22Rv1 (cell line): ENCODE results near the gene TUT4.

Source experiments
- ZFX ChIP-seq: fragments of 450-650 bp; IDR thresholded peaks from 2 replicates; pipeline ENCODE4 v1.6.1; 2017; ENCODE audit warnings: antibody characterized with exemption, borderline replicate concordance
- TF ChIP-seq, protein P1 (sequence below): fragments of 450-650 bp; IDR thresholded peaks from 2 replicates; pipeline ENCODE4 v1.5.1; 2017; ENCODE audit warnings: mild to moderate bottlenecking

DNA sequence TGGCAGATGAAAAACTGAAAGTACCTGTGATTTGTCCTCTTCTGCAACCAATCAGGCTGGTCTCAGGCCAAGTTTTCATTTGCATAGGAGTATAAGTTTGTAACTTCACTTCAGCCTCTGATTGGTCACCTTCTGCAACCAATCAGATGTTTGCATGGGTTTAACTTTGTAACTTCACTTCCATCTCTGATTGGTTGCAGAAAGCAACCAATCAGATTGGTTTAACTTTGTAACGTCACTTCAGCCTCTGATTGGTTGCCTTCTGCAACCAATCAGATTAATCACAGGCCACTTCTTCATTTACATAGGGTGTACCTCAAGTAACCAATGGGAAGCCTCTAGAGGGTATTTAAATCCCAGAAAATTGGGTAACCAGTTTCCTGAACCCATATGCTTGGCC lies 18.9 kb upstream of the TUT4 start:
- TF ChIP-seq, protein P1, sequence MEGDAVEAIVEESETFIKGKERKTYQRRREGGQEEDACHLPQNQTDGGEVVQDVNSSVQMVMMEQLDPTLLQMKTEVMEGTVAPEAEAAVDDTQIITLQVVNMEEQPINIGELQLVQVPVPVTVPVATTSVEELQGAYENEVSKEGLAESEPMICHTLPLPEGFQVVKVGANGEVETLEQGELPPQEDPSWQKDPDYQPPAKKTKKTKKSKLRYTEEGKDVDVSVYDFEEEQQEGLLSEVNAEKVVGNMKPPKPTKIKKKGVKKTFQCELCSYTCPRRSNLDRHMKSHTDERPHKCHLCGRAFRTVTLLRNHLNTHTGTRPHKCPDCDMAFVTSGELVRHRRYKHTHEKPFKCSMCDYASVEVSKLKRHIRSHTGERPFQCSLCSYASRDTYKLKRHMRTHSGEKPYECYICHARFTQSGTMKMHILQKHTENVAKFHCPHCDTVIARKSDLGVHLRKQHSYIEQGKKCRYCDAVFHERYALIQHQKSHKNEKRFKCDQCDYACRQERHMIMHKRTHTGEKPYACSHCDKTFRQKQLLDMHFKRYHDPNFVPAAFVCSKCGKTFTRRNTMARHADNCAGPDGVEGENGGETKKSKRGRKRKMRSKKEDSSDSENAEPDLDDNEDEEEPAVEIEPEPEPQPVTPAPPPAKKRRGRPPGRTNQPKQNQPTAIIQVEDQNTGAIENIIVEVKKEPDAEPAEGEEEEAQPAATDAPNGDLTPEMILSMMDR, result no peak
- no peak for TF ChIP-seq ZFX
